A549 (cell line): ENCODE results near the gene FNDC3A.

ENCODE experiments used
- CEBPB ChIP-seq, 2 experiments: fragments of >200 bp in 1 of 2; sonication (Bioruptor Twin) in 1 of 2; formaldehyde crosslinking in 1 of 2; IDR thresholded peaks; 2 replicates each; pipeline ENCODE4 v1.6.1; 2012 to 2016
- ESRRA ChIP-seq: fragments of 150-350 bp; IDR thresholded peaks from 2 replicates; pipeline ENCODE4 v1.6.1; 2014; ENCODE audit warnings: mild to moderate bottlenecking, low read length, borderline replicate concordance
- MAFK ChIP-seq: fragments of 450-650 bp; IDR thresholded peaks from 2 replicates; pipeline ENCODE4 v1.6.1; 2014; ENCODE audit not compliant: partially characterized antibody
- POLR2A ChIP-seq: IDR thresholded peaks from 2 replicates; pipeline ENCODE4 v1.6.1; 2012; ENCODE audit warnings: mild to moderate bottlenecking, low read length

DNA sequence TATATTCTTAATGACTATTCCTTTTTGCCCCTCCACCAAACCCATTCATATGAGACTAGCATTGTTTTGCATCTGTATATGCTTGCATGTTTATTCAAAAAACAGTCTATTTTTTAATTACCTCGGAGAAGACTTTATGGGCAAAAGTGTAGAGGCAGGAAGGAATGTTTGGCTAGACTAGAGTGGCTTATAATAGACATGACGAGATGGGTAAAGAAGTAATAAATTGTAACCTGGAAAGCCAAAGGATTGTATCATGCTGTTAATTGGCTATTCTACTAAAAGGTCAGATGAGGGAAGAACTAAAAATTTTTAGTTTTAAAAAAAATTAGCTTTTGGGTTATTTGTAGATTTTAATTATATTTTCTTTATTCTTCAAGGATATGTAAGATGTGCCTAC, 91.1 kb downstream of the FNDC3A start:
- TF ChIP-seq ESRRA (no peak), MAFK (no peak), CEBPB (IDR thresholded peaks at IDR 0.05) (no peak), POLR2A (no peak)
